Activated naive CD8-positive, alpha-beta T cell treated with anti-CD3 and anti-CD28 coated beads for 36 hours (primary cell): Measurements from ENCODE around the gene AGL. TPM values are rescaled to one million over a fixed set of nuclear protein-coding genes. Genes with fewer than 3 reads are reported as not detected.
A peak's percentile ranks its signal among the peaks of the same experiment; 100 is the strongest.
"Not testable (repeated sequence)": the region's sequence is repeated elsewhere in the genome, so short reads cannot be mapped to it uniquely, and the experiment has no call there.

ENCODE experiments used
- DNase-seq: peaks from one replicate; pipeline ENCODE4 v3.0.0; 2021
- H3K27ac Mint-ChIP-seq: one replicate; pipeline ENCODE4 v1.8.0; 2022; ENCODE audit warnings: mild to moderate bottlenecking, moderate library complexity, mixed read lengths
- H3K27me3 Mint-ChIP-seq: one replicate; pipeline ENCODE4 v1.8.0; 2022; ENCODE audit warnings: mild to moderate bottlenecking, mixed read lengths
- H3K36me3 Mint-ChIP-seq: one replicate; pipeline ENCODE4 v1.8.0; 2021; ENCODE audit warnings: mild to moderate bottlenecking, mixed read lengths
- H3K4me1 Mint-ChIP-seq: one replicate; pipeline ENCODE4 v1.8.0; 2021; ENCODE audit warnings: mixed read lengths
- H3K4me3 Mint-ChIP-seq: one replicate; pipeline ENCODE4 v1.8.0; 2022; ENCODE audit warnings: mild to moderate bottlenecking, moderate library complexity, mixed read lengths
- H3K9me3 Mint-ChIP-seq: one replicate; pipeline ENCODE4 v1.8.0; 2022; ENCODE audit warnings: mixed read lengths
- total RNA-seq, 2 experiments: library from RNA; stranded (reverse); gene quantifications; one replicate each; pipeline ENCODE4 v1.2.3, GENCODE V29; 2021

AGL gene
- 10 to 100 TPM; 16.2 to 16.5 TPM for total RNA-seq

DNA sequence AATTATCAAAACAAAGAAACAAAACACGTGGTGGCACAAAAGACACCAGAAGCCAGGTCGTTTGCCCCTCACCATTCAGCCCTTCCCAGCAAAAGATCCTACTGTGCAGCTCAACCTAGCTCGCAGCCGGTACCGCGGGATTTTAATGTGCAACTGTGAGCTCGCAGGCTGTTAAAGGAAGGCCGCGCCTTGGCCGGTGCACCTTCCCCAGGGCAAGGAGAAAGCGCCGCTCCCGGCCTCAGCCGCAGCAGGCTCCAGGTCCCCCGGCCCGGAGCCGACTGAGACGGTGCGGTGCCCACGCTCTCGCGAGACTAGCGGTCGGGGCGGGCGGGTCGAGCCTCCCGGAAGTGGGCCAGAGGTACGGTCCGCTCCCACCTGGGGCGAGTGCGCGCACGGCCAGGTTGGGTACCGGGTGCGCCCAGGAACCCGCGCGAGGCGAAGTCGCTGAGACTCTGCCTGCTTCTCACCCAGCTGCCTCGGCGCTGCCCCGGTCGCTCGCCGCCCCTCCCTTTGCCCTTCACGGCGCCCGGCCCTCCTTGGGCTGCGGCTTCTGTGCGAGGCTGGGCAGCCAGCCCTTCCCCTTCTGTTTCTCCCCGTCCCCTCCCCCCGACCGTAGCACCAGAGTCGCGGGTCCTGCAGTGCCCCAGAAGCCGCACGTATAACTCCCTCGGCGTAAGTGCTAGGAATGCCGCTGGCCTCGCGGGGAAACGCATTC, at the start of gene AGL:
Gene AGL, plus strand, starts transcription at position 618 of the 715 bp plus-strand sequence. CDS start 682 bp downstream, outside the sequence.
- Mint-ChIP-seq H3K27ac (peak within 1 kb of the TSS; percentile 94), H3K4me3 (peak within 1 kb of the TSS; percentile 96), H3K9me3 (no peaks in the 10 kb centered on the region), H3K4me1 (peaks cover 18% of the 10 kb centered on the region), H3K36me3 (peaks cover 21% of the 10 kb centered on the region), H3K27me3 (no peaks in the 10 kb centered on the region)
- DNase-seq: peak; percentile 91

DNA sequence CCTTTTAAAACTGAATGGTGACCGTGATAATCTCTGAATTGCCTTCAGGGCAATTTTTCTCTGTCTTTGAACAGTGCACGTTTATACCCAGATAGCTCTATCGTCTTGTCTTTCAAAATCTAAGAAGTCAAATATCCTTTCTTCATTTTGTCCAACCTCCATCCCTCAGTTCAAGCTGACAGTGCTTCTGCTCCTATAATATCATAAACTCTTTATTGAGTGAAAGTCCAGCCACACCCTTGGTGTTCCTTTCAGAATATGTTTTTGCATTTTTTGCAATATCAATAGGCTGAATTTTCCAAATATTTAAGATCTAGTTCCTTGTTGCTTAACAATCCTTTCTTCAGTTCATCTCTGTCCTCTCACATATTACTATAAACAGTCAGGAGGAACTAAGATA, 48.6 kb upstream of the AGL start:
- Mint-ChIP-seq H3K27me3 (peaks cover 9% of the 10 kb centered on the region), H3K27ac (no peak overlapping the region), H3K36me3 (no peaks in the 10 kb centered on the region), H3K9me3 (no peaks in the 10 kb centered on the region), H3K4me1 (no peaks in the 10 kb centered on the region), H3K4me3 (no peak overlapping the region)
- DNase-seq: no peak

DNA sequence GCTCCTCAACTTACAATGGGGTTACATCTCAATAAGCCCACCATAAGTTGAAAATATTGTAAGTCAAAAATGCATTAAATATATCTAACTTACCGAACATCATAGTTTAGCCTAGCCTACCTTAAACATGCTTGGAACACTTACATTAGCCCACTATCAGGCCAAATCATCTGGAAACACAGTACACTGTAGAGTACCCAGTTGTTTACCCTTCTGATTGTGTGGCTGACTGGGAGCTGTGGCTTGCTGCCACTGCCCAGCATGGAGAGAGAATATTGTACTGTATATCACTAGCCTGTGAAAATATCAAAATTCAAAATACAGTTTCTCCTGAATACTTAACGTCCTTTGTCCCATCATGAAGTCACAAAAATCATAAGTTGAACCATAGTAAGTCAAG, 43.3 kb upstream of the AGL start:
- Mint-ChIP-seq H3K9me3 (no peaks in the 10 kb centered on the region), H3K27ac (no peak overlapping the region), H3K4me1 (peaks cover 18% of the 10 kb centered on the region)

DNA sequence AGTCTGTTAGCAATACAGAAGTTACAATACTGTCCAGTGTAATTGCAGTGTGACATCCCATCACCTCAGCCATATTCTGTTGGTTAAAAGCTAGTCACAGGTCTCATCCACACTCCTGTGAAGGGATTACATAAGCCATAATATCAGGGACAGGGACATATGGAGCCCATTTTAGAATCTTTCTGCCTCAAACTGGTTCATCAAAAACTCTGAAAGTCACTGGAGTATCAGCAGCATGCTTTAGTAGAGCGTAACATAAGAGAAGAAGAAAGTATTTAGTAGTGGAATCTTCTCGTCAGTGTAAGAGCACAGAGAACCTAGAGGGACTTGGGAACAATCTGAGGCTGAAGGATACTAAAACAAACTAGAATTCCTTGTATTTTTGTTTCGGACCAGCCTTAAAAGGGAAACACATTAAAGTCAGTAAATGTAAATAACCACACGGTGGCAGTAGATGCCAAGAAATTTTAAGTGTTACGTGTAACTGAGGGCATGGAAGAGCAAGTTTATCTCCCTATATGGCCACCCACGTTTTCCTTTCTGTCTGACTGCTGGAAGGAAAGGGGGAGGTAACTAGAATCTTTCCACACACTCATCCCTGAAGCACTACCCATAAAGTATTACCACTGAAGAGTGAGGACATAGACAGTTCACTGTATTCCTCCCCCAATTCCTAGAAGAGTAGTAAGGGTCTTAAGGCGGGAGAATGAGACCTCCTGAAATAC, 41.6 kb upstream of the AGL start:
- Mint-ChIP-seq H3K27me3 (peaks cover 17% of the 10 kb centered on the region), H3K4me1 (peaks cover 18% of the 10 kb centered on the region), H3K9me3 (no peaks in the 10 kb centered on the region), H3K36me3 (no peaks in the 10 kb centered on the region), H3K4me3 (no peak overlapping the region), H3K27ac (peak overlapping the region; percentile 31)
- peak; percentile 27 for DNase-seq

More for the DNA sequence above, 43.3 kb upstream of the AGL start:
- Mint-ChIP-seq H3K36me3 (no peaks in the 10 kb centered on the region), H3K4me3 (no peak overlapping the region), H3K27me3 (peaks cover 7% of the 10 kb centered on the region)
- no peak for DNase-seq

DNA sequence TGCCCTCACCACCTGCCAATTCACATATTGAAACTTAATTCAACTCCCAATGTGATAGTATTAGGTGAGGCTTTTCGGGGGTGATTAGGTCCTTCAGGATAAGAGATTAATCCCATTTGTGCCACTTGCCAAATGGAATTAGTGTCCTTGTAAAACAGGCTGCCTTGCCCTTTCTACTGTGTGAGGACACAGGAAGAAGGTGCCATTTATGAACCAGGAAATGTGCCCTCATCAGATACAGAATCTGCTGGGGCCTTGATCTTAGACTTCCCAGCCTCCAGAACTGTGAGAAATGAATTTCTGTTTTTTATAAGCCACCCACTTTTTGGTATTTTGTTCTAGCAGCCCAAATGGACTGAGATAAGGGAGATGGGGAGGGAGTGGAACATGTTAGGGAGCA, 39.1 kb upstream of the AGL start:
- Mint-ChIP-seq H3K4me1 (peaks cover 18% of the 10 kb centered on the region), H3K4me3 (no peak overlapping the region), H3K27me3 (peaks cover 17% of the 10 kb centered on the region), H3K36me3 (no peaks in the 10 kb centered on the region), H3K9me3 (no peaks in the 10 kb centered on the region), H3K27ac (no peak overlapping the region)
- no peak for DNase-seq

DNA sequence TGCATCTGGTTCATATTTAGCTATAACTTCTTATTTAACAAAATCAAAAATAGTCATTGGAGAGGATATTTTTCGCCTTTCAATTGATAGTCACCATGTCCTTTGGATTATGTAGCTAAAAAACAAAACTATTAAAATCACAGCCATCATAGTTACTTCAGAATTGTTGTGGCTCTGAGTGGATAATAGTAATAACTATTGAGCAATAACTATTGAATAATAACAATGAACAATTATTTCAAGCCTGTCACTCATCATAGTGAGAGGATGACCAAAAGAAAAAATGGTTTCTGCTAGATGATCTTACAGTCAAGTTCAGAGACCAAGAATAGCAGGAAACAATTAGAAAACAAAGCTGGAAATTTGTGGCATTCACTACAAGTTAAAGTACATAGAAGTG, 38.4 kb upstream of the AGL start:
- H3K4me3 Mint-ChIP-seq: no peak overlapping the region
- H3K9me3 Mint-ChIP-seq: no peaks in the 10 kb centered on the region
- peaks cover 18% of the 10 kb centered on the region for H3K4me1 Mint-ChIP-seq
- H3K27ac Mint-ChIP-seq: no peak overlapping the region
- no peaks in the 10 kb centered on the region for H3K36me3 Mint-ChIP-seq
- no peak for DNase-seq
- peaks cover 19% of the 10 kb centered on the region for H3K27me3 Mint-ChIP-seq

DNA sequence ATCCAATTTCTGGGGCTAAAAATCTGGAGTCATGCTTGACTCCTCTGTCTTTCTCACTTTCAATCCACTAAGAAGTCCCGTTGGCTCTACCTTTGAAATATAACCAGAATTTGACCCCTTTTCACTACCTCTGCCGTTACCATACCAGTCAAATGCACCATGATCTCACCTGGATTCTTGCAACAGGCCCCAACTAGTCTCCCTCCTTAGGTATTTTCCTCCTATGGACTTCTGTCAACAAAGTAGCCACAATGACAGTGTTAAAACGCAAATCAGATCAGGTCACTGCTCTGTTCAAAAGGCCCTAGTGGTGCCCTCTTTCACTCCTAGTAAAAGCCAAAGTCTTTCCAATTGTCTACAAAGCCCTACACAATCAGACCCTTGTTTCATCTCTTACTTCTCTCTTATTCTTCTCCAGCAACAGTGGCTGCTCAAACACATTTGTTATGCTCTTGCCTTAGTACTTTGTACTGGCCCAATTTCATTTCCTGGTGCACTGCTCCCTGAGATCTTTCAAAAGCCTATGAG, 35.7 kb upstream of the AGL start:
- Mint-ChIP-seq H3K27ac (no peak overlapping the region), H3K4me3 (no peak overlapping the region), H3K9me3 (no peaks in the 10 kb centered on the region), H3K36me3 (no peaks in the 10 kb centered on the region), H3K4me1 (peaks cover 6% of the 10 kb centered on the region), H3K27me3 (peaks cover 15% of the 10 kb centered on the region)
- no peak for DNase-seq

DNA sequence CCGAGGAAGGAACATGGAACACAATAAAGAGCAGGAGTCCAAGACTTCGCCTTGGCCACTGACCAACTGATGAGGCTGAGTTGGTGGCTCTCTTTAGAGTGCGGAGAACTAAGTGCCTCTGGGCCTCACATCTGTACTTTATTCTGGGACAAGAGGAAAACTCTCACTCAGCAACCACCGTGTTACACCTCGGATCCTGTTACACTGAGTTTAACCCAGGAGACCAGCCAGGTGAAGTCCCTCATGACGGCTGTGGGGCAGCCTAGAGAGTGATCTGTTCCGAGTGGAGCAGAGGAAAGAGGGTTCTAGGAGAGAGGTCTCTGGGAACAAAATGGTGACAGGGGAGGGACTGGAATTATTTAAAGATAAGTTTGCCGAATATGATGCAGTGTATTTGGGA, 33.5 kb upstream of the AGL start:
- Mint-ChIP-seq H3K9me3 (no peaks in the 10 kb centered on the region), H3K27ac (no peak overlapping the region), H3K4me1 (peaks cover 5% of the 10 kb centered on the region), H3K36me3 (no peaks in the 10 kb centered on the region), H3K27me3 (peaks cover 15% of the 10 kb centered on the region), H3K4me3 (no peak overlapping the region)
- no peak for DNase-seq

DNA sequence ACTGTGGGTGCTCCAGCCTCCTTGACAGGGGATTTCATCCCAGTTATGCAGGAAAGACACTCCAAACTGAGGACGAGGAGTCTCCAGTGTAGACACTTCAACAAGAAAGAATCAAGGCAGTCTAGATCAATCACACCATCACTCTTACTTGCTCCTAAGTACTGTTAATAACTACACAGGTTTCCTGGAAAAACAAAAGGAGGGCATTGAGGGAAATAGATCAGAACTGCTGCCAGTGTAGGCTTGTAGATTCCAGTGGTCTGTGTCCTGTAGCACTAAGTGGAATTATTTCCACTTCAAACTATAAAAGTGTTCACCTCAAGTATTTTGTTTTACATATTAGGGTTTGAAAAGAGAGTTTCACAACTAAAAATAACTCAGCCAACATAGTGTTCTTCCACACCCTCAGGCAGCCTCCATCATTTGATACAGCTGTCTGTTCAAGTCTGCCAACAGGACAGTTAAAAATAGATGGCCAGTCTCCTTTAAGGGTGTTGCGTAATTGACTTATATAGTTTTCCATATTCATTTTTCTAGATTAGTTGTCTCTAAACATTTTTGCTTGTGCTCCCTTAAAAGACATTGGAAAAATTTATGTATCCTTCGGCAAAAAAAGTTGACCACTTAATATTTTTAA, 32.0 kb upstream of the AGL start:
- Mint-ChIP-seq H3K9me3 (no peaks in the 10 kb centered on the region), H3K36me3 (no peaks in the 10 kb centered on the region), H3K27ac (no peak overlapping the region), H3K27me3 (peaks cover 5% of the 10 kb centered on the region), H3K4me3 (no peak overlapping the region), H3K4me1 (peaks cover 6% of the 10 kb centered on the region)
- DNase-seq: no peak

DNA sequence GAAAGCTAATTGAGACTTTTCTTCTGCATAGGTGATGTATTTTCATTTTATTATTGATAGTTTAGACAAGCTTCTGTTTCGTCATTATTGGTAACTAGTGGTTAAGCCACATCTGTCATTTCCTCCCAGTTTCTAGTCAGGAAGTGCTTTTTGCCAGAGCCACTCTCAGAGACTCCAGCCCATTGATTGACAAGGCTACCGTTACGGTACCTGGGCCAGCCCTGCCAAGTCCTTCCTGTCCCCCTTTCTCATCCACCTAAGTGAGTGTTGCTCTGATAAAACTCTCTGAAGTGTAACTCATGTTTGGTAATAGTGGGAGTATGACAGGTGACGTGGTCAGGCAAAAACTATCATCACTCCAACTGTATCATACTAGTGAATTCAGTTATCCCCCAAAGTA, 29.6 kb upstream of the AGL start:
- DNase-seq: peak; percentile 5
- Mint-ChIP-seq H3K36me3 (no peaks in the 10 kb centered on the region), H3K27ac (peak overlapping the region; percentile 62), H3K9me3 (peaks cover 3% of the 10 kb centered on the region), H3K4me1 (peaks cover 6% of the 10 kb centered on the region), H3K4me3 (no peak overlapping the region), H3K27me3 (peaks cover 4% of the 10 kb centered on the region)

DNA sequence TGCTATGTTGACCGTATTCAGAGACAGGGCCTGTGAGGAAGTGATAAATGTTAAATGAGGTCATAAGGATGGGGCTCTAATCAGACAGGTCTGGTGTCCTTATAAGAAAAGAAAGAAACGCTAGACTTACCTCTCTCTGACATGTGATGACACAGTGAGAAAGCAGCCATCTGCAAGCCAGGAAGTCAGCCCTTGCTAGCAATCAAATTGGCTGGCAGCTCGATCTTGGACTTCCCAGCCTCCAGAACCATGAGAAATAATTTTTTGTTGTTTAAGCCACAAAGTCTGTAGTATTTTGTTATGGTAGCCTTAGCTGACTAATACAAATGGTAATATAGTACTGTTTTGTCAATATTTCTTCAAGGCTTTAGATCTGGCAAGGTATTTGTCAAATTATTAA, 25.1 kb upstream of the AGL start:
- no peak for DNase-seq
- H3K9me3 Mint-ChIP-seq: peaks cover 3% of the 10 kb centered on the region
- no peaks in the 10 kb centered on the region for H3K36me3 Mint-ChIP-seq
- no peaks in the 10 kb centered on the region for H3K27me3 Mint-ChIP-seq
- no peak overlapping the region for H3K27ac Mint-ChIP-seq
- H3K4me1 Mint-ChIP-seq: peaks cover 6% of the 10 kb centered on the region
- H3K4me3 Mint-ChIP-seq: no peak overlapping the region

DNA sequence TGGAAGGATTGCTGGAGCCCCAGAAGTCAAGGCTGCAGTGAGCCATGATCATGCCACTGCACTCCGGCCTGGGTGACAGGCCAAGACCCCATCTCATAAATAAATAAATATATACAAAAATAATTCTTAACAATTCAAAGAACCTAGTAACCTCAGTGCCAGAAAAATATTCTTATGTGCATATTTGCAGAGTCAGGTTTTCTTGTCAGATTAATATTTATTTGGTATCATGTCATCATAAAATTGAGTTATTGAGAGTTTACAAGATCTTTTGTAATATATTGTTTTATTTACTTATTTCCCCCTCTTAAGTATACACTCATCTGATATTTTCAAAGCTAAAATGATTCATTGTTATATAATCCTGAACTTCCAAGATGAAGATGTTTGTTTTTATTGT, 24.5 kb upstream of the AGL start:
- H3K36me3 Mint-ChIP-seq: no peaks in the 10 kb centered on the region
- H3K27ac Mint-ChIP-seq: no peak overlapping the region
- peaks cover 3% of the 10 kb centered on the region for H3K9me3 Mint-ChIP-seq
- H3K27me3 Mint-ChIP-seq: no peaks in the 10 kb centered on the region
- peaks cover 3% of the 10 kb centered on the region for H3K4me1 Mint-ChIP-seq
- no peak for DNase-seq
- H3K4me3 Mint-ChIP-seq: no peak overlapping the region

DNA sequence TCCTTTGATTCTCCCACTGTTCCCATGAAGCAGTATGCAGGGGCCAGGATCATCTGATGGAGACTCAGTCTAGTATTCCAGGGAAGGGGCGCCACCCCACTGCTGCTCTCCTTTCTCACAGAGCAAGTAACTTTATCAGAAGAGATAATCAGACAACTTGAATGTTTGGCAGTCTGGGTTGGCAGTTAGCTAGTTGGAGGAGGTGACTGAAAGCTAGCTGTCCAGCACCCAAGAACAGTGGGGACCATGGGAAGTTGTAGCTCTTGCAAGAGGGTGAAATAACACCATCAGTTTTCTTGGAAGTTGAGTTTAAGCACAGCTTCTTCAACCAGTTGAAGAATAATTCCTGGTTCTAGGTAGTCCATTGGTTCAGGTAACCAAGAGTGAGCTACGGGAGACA, 22.2 kb upstream of the AGL start:
- peaks cover 6% of the 10 kb centered on the region for H3K9me3 Mint-ChIP-seq
- H3K4me3 Mint-ChIP-seq: no peak overlapping the region
- no peaks in the 10 kb centered on the region for H3K27me3 Mint-ChIP-seq
- DNase-seq: no peak
- H3K27ac Mint-ChIP-seq: no peak overlapping the region
- H3K4me1 Mint-ChIP-seq: no peaks in the 10 kb centered on the region
- H3K36me3 Mint-ChIP-seq: no peaks in the 10 kb centered on the region

DNA sequence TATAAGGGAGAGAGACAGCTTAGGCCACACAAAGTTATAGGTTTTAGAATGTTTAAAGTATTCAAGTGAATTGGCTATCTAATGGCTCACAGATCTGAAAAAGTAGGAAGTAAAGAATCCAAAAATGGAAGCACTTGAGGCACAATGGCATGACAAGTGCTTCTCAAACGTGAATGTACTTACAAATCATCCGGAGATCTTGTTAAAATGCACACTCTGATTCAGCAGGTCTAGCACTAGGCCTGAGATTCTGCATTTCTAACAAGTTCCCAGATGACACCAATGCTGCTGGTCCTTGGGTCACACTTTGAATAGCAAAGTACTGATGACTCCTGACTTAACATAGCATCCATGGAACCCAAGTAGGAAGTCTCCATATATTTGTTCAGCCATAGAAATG, 20.9 kb upstream of the AGL start:
- peaks cover 6% of the 10 kb centered on the region for H3K9me3 Mint-ChIP-seq
- DNase-seq: no peak
- no peak overlapping the region for H3K27ac Mint-ChIP-seq
- no peaks in the 10 kb centered on the region for H3K4me1 Mint-ChIP-seq
- no peaks in the 10 kb centered on the region for H3K36me3 Mint-ChIP-seq
- H3K27me3 Mint-ChIP-seq: no peaks in the 10 kb centered on the region
- H3K4me3 Mint-ChIP-seq: no peak overlapping the region

DNA sequence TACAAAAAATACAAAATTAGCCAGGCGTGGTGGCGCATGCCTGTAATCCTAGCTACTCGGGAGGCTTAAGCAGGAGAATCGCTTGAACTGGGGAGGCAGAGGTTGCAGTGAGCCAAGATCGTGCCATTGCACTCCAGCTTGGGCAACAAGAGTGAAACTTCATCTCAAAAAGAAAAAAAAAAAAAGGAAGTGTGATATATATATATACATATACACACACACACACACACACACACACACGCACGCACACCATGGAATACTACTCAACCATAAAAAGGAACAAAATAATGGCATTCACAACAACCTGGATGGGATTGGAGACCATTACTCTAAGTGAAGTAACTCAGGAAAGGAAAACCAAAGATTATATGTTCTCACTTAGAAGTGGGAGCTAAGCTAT, 16.2 kb upstream of the AGL start:
- not testable (repeated sequence) for H3K9me3 Mint-ChIP-seq, H3K27ac Mint-ChIP-seq, H3K4me3 Mint-ChIP-seq, DNase-seq, H3K27me3 Mint-ChIP-seq, H3K36me3 Mint-ChIP-seq, H3K4me1 Mint-ChIP-seq
